NK-92 (cell line): Measurements from ENCODE around the gene MGAT4A.

Source experiments
- DNase-seq: peaks from one replicate; lab custom pipeline; 2025; ENCODE audit not compliant: unreplicated experiment; lab: John Stamatoyannopoulos, UW

The MGAT4A gene

GRCh38 chr2:98579926-98580325 is 151.0 kb downstream of the MGAT4A start:
- DNase-seq: no peak

GRCh38 chr2:98578231-98578630 is 152.7 kb downstream of the MGAT4A start:
- DNase-seq: no peak

GRCh38 chr2:98577313-98577712 is 153.6 kb downstream of the MGAT4A start:
- no peak for DNase-seq

- no peak for DNase-seq
Measured at GRCh38 chr2:98576666-98577312, 154.1 kb downstream of the MGAT4A start.

- no peak for DNase-seq
Measured at GRCh38 chr2:98573426-98573825, 157.5 kb downstream of the MGAT4A start.

GRCh38 chr2:98572676-98573075 is 158.3 kb downstream of the MGAT4A start:
- DNase-seq: no peak

- no peak for DNase-seq
Measured at GRCh38 chr2:98572211-98572610, 158.7 kb downstream of the MGAT4A start.

- no peak for DNase-seq
Measured at GRCh38 chr2:98571796-98572195, 159.1 kb downstream of the MGAT4A start.

GRCh38 chr2:98571121-98571701 is 159.7 kb downstream of the MGAT4A start:
- DNase-seq: no peak

- no peak for DNase-seq
Measured at GRCh38 chr2:98570356-98570755, 160.6 kb downstream of the MGAT4A start.

- no peak for DNase-seq
Measured at GRCh38 chr2:98569915-98570314, 161.0 kb downstream of the MGAT4A start.

- no peak for DNase-seq
Measured at GRCh38 chr2:98569197-98569793, 161.6 kb downstream of the MGAT4A start.
